GM19468 (cell line): ENCODE data around the gene RBM7.

Experiments used
- ATAC-seq: cut with Tn5 transposase; IDR thresholded peaks from one replicate; pipeline ENCODE4 v1.9.1; 2021; ENCODE audit warnings: mild to moderate bottlenecking, moderate library complexity, moderate number of reproducible peaks; ENCODE audit not compliant: unreplicated experiment; ENCODE audit errors: extremely low read depth

Gene RBM7

DNA sequence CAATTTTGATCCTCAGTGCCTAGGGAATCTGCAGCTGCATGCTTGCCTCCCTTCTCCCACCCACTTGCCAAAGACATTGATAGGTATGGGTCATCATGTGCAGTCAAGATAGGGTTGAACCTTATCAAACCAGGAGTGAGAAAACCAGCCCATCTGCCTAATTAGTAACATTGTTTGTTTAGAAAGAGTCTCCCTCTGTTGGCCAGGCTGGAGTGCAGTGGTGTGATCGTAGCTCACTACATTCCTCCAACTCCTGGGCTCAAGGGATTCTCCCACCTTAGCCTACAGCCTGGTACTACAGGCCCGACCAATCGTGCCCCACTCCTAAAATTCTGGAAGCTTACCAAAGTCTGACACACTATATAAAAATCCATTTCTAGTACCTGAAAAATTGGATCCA lies 4.7 kb upstream of the RBM7 start:
- ATAC-seq, result no peak

DNA sequence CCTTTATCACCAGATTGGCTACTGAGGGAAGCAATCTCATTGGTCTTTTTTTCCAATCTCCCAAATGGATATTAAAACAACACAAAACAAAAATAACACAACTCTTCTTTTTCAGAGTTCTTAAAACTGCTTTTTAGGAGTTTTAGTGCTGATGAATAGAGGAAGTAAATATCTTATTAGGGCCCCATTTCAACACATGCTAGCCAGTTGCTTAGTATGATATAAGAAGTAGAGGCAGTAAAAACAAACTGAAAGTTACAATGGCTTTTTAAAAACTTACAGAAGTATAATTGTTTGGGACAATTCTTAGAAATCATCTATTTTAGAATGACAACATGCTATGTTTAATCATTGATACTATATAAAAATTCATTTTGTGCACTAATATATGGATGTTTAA lies 3.5 kb upstream of the RBM7 start:
- ATAC-seq, result no peak

DNA sequence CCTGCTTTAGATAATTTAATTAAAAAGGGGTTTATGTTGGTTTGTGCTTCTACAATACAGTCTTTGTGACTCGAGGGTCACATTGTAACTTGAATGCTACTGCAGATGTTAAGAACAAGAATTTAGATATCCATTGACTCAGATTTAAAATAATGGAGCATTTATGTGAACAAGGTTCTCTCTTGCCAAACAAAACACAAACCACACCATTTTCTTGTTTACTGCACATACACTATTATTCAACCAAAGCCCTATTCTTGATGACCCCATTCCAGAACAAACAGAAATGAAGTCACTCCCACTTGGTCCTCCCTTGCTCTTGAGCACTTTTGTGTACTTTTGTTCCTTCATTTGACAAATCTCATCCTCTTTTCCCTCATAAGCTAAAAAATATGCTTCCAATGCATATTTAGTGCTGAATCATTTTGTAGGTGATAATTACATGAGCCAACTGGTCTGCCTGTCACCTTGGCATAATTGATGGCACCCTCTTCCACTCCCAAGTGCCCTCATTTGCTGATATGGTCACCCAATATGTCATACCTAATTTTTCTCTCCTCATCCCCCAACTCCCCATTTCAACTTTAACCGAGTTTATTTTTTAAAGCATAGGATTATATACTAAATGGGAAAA lies 3.0 kb upstream of the RBM7 start:
- no peak for ATAC-seq

DNA sequence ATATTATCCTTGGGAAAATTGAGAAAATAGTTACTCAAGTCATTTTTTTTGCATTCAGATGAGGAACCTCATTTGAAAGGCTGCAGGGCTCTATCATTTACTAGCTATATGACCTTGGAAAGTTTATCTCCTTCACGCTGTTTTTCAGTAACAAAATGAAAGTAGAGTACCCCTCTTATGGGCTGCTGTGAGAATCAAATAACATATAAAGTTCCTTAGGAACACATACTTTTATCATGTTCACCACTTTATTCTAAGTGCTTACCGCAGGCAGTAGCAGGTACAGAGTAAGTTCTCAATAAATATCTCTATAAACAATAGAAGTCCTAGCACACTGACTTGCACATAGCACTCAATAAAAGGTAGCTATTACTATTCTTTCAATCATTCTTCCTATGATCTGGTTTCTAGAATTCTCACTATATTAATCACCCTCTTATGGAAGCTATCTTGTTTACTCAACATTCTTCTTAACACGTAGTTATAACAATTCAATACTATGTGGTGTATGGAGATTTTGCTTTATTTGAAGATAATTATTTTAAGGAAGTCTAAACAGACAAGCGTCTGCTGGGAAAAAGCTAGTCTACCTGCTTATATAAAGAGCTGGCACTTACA lies 2.1 kb upstream of the RBM7 start:
- ATAC-seq, result no peak

DNA sequence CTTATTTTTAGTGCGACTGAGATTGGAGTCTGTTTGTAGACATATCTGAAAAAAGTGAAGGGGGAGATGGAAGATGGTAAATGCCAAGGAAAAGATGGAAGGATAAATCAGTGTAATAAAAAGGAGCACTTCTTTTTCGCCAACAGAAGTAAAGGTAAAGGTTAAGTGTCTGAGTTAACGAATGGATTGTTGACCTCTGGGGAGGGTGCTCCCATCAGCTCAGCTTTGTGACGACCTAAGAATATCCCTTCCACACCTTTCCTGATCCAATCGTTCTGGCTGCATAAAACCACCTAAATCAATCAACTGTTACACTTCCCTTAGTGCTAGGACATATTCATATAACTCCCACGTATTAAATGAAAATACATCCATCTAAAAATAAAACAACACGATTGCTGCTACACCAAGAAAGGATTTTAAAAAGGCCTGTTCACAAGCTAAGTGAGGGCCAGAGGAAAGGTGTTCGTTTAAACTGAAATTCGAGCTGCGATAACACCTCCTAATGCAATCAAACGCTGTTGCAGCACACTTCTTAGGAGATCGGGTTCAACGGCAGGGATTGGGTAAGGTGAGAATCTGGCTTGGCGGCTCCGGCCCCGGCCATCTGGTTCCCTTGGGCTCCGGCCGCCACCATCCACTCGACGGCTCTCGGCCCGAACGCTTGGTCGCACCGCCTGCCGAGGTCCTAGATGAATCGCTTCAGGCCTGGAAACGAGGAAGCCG lies 813 bp upstream of the RBM7 start:
- no peak for ATAC-seq

DNA sequence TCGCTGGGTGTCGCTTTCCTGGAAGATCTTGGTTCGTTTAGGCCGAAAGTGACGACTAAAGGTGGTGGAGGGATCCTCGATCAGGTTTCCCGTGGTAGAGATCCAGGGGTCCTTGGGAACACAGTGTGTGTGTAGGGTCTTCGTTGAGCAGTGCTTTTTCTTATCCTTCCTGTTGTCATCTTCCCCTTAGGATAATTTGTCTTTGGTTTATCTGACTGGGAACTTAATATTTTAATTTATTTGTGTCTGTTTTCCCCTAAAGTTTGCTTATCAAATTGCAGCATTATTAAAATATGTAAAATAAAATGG lies 403 bp downstream of the RBM7 start:
- ATAC-seq, result no peak

DNA sequence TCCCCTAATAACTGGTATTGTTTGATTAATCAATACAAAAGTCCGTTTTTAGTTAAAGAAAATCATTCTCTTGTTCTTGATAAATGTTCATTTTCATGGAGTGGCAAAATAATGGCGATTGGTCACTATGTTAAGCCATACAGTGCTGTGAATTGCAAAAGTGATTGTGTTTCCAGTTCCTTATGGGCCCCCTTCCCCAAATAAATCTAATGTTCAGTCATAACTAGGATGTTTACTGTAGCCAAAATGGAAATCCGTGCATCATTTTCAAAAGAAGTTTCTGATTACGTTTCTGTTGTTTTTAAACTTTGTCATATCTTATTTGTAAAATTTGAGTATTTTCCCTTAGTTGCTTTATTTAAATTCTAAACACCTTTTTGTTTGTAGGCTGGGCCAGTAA lies 845 bp downstream of the RBM7 start:
- no peak for ATAC-seq

DNA sequence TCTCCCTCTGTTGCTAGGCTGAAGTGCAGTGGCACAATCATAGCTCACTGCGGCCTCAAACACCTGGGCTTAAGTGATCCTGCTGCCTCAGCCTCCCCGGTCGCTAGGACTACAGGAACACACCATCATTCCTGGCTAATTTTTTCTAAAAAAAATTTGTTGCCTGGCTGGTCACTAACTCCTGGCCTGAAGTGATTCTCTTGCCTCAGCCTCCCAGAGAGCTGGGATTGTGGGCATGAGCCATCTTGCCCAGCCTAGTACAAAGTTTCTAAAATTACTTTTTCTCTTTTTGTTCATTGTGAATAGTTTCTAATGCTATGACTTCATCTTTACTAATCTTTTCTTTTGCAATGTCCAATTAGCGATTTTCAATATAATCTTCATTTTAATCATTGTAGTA lies 12.5 kb downstream of the RBM7 start:
- no peak for ATAC-seq

DNA sequence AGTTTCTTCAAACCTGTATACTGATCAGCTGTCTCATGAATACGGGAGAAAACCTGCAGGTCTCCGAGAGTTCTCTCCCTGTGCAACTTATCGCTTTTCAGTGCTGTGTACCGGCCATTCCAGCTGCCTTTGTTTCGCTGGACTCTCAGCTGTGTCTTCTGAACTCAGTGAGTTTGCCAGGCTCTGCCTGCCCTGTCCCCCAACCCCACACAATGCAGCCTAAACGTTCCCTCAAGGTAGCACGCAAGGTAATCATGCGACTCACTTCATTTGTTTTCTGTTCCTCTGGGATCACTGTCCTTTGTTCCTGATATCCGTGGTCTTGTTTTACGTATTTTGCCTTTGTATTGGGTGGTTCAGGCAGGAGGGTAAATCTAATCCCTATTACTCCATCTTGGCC lies 13.5 kb downstream of the RBM7 start:
- no peak for ATAC-seq

DNA sequence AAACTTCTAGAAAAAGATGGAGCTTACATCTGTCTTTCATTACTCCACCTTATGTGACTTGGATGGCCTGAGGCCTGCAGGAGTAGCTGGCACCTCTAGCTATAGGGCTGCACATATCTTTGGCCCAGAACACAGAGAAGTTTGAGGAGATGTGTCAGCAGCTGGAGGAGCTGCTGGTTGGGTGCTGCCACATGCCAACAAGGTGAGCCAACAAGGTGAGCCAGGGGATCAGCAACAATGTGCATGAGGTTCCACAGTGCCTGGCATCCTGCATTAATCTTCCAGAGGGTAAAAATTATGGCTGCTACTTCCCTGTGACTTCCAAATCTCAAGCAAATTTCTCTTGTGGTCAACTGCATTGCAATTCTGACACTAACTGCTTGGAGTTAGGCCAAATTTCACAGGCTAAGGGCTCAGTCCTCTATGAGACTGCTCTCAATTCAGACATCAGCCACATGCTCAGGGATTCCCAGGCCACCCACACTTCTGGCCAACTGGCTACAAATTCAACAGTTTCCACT lies 16.0 kb downstream of the RBM7 start:
- no peak for ATAC-seq

DNA sequence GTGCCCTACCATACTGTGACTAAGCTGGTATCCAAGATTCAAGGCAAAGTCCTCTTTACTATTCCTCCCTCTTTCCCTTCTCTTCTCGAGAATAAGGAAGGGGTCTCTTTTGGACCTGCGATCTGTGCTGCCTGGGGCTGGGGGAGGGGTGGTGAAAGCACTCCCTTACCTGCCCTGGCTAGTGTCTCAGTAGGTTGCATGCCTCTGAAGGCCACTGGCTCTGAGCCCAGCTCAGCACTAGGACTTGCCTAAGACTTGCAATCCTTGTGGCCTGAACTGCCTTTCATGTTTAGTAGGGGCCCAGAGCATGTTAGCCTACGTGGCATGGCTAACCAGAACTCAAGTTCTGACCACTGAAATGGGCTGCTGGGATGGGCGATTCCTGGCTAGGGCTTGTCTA lies 25.8 kb downstream of the RBM7 start:
- no peak for ATAC-seq

DNA sequence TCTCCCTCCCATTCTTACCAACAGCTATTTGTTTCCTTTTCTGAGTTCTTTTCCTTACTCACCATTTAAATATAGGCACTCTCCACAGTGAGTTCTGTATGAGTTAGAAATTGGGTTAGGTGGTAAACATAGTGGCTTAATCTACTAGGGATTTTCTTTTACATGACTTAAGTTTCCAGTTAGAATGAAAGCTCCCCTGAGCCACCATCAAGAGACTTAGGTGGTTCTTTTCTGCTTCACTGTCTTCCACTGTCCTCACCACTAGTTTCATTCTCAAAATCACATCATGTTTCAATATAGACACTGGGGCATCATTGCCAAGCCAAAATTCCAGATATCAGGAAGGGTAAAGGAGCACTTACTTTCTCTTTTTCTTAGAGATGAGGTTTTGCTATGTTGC lies 29.8 kb downstream of the RBM7 start:
- ATAC-seq, result no peak

DNA sequence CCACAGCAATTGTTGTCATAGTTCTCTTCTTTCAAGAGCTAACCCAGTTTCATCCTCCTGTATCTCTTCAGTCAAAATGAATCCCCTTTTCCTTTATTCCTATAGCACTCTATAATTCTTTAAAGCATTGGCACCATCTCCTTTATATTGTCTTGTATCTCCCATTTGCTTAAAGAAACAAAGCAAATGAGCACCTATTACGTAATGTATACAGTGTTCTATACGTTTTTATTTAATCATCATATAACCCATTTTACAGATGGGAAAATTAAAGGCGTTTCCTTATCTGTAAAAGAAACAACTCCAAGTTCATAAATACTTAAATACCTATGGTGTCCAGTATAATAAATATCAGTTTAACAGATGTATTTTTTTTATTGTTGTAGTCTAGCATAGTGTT lies 32.4 kb downstream of the RBM7 start:
- no peak for ATAC-seq

DNA sequence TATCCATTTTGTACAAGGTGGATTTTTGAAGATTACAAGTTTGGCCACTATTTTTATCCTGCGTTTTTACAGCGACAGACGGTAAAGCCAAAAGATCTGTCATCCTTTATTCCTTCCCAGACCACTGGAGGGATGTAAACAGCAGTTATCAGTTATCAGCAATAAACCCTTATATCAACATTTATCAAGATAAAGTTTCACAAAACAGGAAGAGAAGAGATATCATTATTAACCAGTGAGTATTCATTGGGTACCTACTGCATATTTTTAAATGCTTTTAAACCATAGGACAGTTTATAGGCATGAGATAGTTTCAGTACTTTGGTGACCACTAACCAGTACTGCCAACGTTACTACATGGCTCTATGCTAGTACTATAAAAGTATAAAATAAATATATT lies 32.9 kb downstream of the RBM7 start:
- no peak for ATAC-seq

DNA sequence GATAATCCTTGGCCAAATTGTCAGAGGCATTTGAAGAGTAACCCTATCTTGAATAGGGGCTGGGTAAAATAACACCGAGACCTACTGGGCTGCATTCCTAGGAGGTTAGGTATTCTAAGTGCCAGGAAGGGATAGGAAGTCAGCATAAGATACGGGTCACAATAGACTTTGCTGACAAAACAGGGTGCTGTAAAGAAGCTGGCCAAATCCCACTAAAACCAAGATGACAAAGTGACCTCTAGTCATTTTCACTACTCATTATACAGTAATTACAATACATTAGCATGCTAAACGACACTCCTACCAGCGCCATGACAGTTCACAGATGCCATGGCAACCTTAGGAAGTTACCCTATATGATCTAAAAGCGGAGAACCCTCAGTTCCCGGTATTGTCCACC lies 37.8 kb downstream of the RBM7 start:
- ATAC-seq, result no peak

DNA sequence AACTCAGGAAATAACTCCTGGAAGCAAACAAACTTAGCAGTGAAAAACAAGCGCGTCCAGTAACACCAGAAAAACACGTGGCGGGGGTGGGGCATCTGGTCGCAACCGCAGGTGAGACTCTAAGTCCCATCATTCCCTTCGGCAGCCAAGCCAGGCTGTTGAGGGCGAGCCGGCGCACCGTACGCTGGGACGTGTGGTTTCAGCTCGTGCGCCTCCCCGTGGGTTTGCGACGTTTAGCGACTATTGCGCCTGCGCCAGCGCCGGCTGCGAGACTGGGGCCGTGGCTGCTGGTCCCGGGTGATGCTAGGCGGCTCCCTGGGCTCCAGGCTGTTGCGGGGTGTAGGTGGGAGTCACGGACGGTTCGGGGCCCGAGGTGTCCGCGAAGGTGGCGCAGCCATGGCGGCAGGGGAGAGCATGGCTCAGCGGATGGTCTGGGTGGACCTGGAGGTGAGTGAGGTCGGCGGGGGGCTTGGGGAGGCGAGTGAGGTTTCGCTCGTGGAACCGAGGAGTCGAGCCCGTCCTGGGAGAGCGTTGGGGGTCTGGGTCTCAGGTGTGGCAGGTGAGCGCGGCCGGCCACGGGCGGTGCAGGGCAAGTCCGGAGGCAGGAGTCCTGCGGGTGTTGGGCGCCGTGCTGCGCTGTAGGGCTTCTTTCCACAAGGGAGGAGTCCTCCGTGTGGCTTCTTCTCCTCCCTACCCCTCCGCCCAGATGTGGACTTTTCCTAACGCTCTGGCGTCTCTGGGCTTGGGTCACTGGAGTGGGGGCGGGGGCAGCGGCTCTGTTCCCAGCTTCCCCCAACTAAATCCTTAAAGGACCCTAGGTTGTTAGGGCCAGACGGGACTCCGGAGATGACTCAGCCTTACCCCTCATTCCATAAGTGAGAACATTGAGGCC lies 39.0 kb downstream of the RBM7 start, which contains the start of gene REXO2:
TSS of gene REXO2 (plus strand) at position 239 of the 892 bp plus-strand sequence. CDS start at position 301, 62 bp downstream.
- ATAC-seq, result peak; percentile 97

DNA sequence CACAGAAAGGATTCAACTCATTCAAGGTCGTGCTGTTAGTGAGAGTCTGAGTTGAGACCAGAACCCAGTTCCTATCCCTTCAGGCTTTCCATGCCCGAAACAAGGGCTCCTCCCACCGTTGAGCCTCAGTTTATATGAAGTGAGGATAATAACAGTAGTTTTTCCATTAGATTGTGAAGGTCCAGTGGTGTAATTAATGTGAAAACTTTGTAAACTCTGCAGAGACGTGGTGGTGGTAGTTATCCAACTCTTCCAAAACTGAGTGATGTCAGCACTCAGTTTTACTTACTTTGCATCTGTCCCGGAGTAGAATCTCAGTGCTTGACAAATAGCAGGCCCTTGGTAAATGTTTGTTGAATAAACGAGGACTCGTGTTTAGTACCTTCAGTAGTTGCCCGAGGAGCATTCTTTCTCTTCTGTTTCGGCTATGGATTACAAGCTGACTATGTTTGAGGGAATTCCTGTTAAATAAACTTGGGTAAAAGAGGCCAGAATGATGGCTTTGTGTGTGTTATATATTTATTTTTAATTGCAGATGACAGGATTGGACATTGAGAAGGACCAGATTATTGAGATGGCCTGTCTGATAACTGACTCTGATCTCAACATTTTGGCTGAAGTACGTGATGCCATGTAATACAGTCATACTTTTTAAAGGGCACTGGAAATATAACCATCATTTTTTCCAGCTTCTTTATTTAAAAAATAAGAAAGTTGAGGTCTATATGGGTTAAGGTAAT lies 39.8 kb downstream of the RBM7 start:
- ATAC-seq, result no peak

DNA sequence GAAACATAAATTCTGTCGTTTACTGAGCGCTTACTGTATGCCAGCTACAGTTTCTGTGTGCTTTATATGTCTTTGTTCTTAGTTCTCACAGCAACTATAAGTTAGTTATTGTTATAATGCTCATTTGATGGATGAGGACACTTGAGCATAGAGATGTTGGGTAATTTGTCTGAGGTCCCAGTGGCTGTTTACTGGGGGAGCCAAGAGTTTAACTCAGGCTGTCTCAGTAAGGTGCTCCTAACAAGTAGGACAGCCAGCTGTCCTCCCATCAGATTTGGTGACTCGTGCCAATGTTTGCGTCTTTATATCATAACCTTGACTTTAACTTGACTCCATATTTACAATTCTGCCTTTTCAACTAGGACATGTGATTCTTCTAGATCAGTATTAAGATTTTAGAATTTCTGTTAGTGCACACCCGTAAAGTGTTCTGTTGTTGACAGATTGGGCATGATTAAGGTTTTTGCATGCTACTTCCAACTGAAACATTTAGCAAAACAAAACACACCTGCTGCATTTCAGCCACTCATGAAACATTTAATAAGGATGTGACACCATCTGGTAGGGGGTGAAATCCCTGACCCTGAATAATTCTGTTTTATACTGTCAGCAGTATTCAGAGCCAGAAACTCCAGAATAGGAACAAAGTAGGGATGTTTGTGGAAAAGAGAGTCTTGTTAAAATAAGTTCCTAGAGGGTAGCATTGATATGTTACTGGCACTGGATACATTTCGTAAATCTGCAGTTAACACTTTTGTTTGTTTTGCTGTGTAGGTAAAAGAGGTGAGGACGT lies 40.7 kb downstream of the RBM7 start:
- ATAC-seq, result no peak

DNA sequence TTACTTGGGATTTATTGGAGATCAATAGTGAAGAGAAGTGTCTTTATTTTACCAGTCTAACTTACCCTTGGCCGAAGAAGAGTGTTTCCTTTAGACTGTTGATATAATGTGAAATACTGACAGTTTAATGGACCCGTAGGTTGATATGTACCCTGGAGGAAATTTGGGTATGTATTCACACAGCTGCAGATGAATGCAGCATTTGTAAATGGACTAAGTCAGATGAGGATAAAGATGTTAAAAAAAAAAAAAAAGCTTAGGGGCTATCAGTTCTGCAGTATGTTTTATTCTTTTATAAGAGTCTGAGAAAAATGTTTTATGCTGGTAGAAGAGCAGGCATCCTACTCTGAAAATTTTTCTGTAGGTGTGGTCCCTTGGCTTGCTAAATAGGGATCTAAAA lies 41.5 kb downstream of the RBM7 start:
- ATAC-seq, result no peak
